ENCODE data around the gene CAPSL.

CAPSL gene

GRCh38 chr5:35904443-35905132, 33.8 kb downstream of the CAPSL start:
- H3K27ac ChIP-seq: no peak overlapping the region
- no peak for TF ChIP-seq CTCF (conservative IDR thresholded peaks at IDR 0.05)

GRCh38 chr5:35903631-35904203, 34.7 kb downstream of the CAPSL start:
- no peak overlapping the region for H3K27ac ChIP-seq
- no peak for TF ChIP-seq CTCF (conservative IDR thresholded peaks at IDR 0.05)

- no peak for TF ChIP-seq CTCF (conservative IDR thresholded peaks at IDR 0.05)
These were observed 36.3 kb downstream of the CAPSL start for GRCh38 chr5:35902046-35902672.

DNA sequence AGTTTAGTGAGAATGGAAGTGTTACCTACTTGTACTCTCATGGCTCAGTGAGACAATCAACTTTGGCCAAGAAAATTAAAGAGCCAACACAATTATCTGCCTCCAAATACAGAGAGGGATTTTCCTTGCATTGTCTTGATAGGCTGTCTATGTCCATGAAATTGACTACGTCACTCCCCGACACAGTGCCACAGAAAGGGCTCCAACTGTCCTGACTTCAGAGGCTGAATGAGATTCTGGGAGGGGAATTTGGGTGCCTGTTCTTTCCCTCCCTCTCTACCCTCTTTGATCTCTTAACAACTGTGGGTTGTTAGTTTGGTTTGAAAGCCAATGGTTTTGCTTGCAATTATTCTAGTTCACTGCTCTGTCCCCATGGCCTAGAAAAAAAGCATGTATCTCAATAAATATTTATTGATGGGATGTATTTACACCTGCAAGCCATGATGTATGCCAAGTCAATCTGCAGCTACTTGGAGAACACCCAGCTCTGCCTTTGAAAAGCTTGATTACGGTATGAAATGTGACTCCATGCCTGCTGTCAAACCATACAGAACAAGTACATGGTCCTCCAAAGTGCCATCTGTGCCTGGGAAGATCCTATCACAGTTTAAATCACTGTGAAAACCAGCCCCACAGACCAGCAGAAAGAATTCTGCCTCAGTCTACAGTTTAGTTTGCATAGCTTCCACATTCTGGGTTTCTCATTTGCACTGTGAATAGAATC, 37.3 kb downstream of the CAPSL start:
- H3K27ac ChIP-seq: no peak overlapping the region
- no peak for TF ChIP-seq CTCF (conservative IDR thresholded peaks at IDR 0.05)

More at GRCh38 chr5:35902046-35902672, 36.3 kb downstream of the CAPSL start:
- no peak overlapping the region for H3K27ac ChIP-seq

- no peak overlapping the region for H3K27ac ChIP-seq
- no peak for TF ChIP-seq CTCF (conservative IDR thresholded peaks at IDR 0.05)
These were observed 38.6 kb downstream of the CAPSL start for GRCh38 chr5:35899800-35900199.

DNA sequence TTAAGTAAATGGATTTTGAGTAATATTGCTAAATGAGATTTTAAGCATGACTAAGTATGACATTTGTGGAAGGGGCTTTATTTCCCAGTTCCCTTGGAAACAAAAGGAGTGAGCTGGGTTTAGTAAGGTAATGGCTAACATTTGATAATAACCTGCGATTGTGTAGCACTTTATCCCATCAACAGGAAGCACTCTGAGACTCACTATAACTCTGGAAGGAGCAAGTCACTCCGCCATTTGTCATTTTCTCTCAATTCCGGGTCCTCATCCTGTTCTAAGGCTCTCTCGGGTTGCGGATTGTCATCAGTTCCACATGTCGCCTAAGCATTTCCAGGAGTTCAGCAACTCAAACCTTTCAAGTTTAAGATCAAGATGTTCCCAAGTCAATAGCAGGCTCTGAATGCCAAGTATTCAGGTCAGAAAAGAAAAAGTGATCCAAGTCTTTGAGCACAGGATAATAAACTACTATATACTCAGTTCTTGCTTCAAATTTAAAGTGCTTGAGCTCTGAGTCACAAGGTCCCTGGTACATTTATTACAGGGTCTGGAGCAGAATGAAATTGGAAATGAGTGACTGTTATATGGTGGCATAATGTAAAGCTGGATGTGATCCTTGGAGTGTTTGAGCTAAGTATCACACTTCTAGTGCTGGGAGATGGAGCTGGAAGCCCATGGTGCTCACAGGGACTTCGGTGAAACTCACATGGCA, 39.3 kb downstream of the CAPSL start:
- H3K27ac ChIP-seq: no peak overlapping the region
- TF ChIP-seq CTCF (conservative IDR thresholded peaks at IDR 0.05): no peak
